NCI-H2171 (cell line): ENCODE measurements around the gene SHROOM3.

Source experiments
- DNase-seq: peaks from one replicate; lab custom pipeline; 2025; lab: John Stamatoyannopoulos, UW

SHROOM3 gene

GRCh38 chr4:76751612-76752343 lies 316.7 kb downstream of the SHROOM3 start:
- DNase-seq, result no peak

GRCh38 chr4:76752861-76753501 lies 318.0 kb downstream of the SHROOM3 start:
- no peak for DNase-seq

DNA sequence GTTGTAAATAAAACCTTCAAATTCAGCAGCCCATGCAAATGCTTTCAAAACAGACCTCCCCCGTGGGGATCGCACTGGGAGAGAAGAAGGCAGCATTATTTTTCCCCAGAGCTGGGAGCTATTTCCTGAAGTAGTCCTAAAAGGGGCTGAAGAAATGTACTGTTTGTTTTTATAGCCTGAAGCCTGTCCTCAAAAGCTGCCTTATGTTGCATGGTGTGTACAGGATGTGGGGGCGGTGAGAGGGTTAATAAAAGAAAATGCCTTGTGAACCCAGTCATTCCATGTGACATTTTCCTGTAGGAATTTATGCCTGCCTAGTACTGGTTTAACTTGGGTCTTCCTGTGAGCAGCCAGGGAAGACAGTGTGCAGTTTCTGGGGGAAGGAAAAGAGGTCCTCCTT lies 318.8 kb downstream of the SHROOM3 start:
- no peak for DNase-seq

DNA sequence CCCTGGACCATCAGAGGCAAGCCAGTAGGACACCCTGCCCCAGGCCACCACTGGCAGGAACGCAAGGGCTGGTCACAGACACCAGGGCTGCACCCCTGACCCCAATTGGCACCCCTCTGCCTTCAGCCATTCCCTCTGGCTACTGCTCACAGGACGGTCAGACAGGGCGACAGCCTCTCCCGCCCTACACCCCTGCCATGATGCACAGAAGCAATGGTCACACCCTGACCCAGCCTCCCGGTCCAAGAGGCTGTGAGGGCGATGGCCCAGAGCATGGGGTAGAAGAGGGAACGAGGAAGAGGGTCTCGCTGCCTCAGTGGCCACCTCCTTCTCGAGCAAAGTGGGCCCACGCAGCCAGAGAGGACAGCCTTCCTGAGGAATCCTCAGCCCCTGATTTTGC lies 319.4 kb downstream of the SHROOM3 start:
- no peak for DNase-seq

DNA sequence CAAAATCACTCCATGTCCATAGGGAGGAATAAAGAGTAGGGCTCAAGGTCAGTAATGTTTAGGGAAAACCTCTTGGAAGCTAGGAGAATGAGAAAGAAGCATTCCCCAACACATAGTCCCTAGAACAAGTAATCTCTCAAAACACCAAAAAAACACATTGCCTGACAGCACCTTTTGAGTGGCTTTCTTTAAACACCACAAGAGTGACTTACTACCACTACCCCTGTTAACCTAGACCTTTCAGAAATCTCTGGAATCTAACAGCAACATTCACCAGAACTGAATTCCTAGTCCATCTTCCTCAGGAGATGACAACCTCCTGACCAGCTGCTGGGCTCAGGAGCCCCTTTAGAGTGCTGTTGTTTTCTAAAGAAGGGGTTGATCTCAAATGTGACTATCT lies 320.7 kb downstream of the SHROOM3 start:
- DNase-seq, result no peak

- no peak for DNase-seq
Measured at GRCh38 chr4:76756416-76756815, 321.4 kb downstream of the SHROOM3 start.

DNA sequence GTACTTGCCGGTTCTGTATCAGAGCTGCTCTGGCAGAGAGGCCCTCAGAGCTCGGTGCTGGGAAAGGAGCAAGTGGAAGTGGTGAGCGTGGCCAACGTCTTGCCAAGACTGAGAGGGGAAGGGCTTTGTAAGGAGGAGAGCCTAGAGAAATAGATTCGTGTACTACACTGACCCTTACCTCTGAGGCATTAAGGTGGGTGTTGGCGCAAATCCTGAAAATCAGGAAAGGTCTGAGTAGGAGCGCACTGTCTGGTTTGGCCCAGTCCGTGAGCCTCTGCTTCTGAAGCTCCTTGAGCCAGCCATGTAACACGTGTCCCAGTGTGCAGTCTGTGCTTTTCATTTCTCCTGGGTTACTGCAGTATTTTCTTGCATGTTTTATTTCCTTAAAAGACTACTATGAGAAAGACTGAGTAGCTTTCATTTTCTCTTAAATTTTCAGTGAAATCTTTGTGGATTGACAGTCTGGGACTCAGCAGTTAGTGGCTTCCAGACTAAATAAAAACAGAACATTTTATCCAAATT lies 322.4 kb downstream of the SHROOM3 start:
- no peak for DNase-seq

DNA sequence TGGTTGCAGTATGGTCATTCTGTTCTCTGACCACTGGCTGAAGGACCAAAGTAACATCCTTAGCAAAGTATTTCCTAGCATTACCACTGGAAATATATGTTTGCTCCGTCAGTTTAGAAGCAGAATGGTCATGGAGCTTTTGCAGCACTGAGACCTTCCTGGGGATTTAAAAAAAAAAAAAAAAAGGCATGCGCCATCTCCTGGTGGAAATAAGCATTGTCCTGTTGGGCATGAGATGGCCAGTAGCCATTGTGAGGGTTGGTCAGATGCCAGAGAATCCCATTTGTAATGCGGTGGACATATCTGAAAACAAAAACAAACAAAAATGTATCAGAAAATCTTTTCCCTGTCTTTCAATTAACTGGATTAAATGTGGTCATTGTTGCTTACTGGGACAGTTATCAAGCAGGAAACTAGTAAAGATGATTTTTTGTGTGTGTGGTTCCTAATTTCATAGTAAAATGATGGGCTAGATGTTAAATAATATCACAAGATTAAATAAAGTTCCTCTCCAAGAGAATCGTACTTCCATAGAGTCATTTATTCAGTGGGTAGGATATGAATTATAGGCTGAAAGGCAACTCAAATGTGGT lies 323.4 kb downstream of the SHROOM3 start:
- no peak for DNase-seq

DNA sequence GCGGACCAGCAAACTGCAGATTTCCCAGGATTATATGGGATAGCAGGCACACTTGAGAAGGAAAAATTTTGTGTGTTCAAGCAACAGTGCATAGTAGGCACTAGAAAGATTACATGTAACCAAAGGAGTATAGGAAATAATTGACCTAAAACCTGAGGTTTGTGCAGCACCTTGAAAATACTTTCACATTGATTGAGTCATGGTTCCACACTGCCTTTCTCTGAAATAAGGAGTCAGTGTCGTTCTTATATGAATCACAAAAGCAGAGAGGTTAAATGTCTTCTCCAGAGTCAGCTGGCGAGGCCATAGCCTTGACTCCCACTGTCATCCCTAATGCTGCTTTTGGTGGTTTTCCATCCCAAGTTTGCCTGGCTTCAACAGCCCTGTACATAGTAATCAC lies 324.0 kb downstream of the SHROOM3 start:
- DNase-seq, result no peak

DNA sequence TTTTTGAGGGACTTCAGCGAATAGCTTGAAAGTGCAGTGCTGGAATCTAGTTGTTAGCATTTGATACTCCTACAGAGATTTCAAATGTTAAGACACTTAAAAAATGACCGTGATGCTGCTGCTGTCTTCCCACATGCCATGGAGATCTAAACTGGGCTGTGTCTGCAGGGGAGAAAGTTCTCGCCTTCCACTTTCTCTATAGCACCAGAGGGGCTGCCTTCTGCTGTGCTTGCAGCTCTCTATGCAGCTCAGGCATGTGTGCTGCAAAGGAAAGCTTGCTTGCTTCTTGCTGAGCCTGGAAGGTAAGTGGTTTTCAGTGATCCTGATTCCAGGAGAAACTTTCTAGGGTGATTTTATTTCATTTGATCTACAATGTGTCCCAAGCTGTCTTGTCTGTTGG lies 325.2 kb downstream of the SHROOM3 start:
- DNase-seq, result no peak

GRCh38 chr4:76762137-76763130 lies 327.4 kb downstream of the SHROOM3 start:
- no peak for DNase-seq

DNA sequence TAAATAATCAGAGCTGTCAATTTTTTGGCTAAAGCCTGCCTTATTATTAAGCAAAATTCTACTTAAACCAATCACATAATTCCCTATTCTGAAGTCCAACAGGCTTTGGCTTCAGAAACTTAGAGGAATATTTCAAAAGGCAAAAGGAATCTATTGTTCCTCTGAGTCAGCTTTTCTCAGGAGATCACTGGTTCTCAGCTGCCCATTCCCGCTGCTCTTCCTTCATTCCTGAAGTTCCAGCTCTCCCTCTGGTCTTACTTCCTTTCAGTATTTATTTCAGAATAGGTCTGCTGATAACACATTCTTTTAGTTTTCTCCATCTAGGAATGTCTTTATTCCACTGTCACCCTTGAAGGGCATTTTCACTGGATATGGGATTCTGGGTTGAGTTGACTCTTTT lies 329.2 kb downstream of the SHROOM3 start:
- no peak for DNase-seq

GRCh38 chr4:76765473-76766183 lies 330.6 kb downstream of the SHROOM3 start:
- no peak for DNase-seq

DNA sequence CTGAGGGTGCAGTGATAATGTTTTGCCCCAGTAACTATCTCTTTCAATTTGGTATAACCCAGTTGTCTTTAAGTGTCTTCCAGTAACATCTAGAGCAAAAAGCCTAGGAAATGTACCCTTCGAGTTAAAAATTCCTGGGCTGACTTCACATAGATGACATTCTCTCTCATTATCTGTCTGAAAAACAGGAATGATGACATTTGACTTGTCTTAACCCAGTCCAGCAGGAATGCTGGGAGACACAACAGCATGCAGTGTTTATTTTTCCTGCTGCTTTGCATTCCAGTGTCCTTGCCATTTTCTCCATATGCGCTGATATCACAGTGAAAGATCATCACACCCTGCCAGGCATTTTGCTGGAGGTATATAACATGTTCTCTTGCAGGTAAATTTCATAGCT lies 333.0 kb downstream of the SHROOM3 start:
- DNase-seq, result no peak

- no peak for DNase-seq
Measured at GRCh38 chr4:76772498-76773106, 337.6 kb downstream of the SHROOM3 start.

- DNase-seq, result no peak
Measured at GRCh38 chr4:76773766-76774165, 338.7 kb downstream of the SHROOM3 start.

DNA sequence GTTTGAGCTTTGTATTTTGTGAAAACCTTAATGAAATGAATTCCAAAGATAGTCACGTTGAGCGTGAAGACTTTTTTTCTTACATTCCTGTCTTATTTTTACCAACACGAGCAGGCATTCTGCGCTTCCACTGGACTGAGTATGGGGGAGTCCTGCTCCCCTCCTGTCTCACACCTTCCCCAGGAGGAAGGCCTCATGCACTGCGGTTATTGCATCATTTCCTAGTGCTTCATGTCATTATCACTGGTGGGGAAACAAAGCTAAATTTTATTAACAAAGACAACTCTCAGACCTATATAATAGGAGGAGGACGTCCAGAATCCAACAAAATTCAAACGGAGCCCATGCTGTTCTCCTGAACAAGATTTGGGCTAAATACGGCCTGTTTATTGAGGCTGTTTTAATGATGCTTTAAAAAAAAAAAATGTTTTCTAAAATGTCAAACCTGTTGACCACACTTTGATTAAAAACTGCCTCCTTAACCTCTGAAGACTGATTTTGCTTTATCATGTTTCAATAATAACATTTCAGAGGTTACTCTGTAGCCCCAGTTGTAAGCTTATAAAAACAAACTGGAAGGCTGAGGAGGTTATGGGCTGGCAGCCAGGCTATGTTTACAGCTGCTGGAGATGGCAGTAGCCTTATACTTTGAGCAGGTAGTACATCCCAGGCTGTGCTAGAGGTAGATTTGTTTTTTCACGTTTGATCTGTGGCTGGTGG lies 344.9 kb downstream of the SHROOM3 start:
- no peak for DNase-seq

- DNase-seq, result no peak
Measured at GRCh38 chr4:76780781-76781697, 346.0 kb downstream of the SHROOM3 start.
